ENCODE results near the gene LUZP2.

Gene LUZP2

DNA sequence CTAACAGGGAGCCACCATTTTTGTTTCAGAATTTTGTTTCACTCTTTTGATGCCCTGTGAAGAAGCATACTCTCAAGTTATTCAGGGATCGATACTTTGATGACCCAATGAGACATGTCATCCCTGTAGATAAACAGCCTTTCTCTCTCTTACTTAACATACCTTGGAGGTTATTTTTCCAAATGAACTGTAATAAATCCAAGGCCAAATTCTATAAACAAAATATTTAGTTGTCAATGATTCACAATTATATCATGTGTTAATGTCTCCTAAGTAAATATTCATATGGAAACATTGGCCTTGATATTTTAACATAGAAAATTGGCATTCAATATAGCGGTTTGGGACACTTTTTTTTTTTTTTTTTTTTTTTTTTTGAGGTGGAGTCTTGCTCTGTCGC lies 97.5 kb downstream of the LUZP2 start:
- Histone ChIP-seq H3K79me2 (ENCODE audit: insufficient read depth, low read length) (no peaks in the 10 kb centered on the region), H3K9me2 (replicated peaks; ENCODE audit: insufficient read depth, low read length) (no peaks in the 10 kb centered on the region), H3K9me3 (ENCODE audit: insufficient read depth, low read length) (no peaks in the 10 kb centered on the region), H3K36me3 (ENCODE audit: low read length) (no peaks in the 10 kb centered on the region), H3K4me2 (ENCODE audit: low read depth, low read length, poor library complexity, severe bottlenecking) (no peak overlapping the region), H3K27me3 (ENCODE audit: low read length) (no peaks in the 10 kb centered on the region), H3F3A (ENCODE audit: insufficient read depth) (no peaks in the 10 kb centered on the region), H3K27ac (ENCODE audit: low read depth, low read length) (no peak overlapping the region), H2AFZ (ENCODE audit: low read depth, low read length, severe bottlenecking) (no peak overlapping the region), H4K20me1 (ENCODE audit: low read depth, low read length) (no peaks in the 10 kb centered on the region), H3K4me3 (ENCODE audit: insufficient read depth, low read length, poor library complexity, severe bottlenecking) (no peak overlapping the region), H3K9ac (ENCODE audit: low read length) (no peak overlapping the region)
- TF ChIP-seq, protein P1, sequence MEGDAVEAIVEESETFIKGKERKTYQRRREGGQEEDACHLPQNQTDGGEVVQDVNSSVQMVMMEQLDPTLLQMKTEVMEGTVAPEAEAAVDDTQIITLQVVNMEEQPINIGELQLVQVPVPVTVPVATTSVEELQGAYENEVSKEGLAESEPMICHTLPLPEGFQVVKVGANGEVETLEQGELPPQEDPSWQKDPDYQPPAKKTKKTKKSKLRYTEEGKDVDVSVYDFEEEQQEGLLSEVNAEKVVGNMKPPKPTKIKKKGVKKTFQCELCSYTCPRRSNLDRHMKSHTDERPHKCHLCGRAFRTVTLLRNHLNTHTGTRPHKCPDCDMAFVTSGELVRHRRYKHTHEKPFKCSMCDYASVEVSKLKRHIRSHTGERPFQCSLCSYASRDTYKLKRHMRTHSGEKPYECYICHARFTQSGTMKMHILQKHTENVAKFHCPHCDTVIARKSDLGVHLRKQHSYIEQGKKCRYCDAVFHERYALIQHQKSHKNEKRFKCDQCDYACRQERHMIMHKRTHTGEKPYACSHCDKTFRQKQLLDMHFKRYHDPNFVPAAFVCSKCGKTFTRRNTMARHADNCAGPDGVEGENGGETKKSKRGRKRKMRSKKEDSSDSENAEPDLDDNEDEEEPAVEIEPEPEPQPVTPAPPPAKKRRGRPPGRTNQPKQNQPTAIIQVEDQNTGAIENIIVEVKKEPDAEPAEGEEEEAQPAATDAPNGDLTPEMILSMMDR (IDR thresholded peaks at IDR 0.05; ENCODE audit: insufficient read depth, low read length, poor library complexity, severe bottlenecking): no peak
- no peak for TF ChIP-seq EZH2phosphoT487 (conservative IDR thresholded peaks at IDR 0.05; ENCODE audit: low read length)

DNA sequence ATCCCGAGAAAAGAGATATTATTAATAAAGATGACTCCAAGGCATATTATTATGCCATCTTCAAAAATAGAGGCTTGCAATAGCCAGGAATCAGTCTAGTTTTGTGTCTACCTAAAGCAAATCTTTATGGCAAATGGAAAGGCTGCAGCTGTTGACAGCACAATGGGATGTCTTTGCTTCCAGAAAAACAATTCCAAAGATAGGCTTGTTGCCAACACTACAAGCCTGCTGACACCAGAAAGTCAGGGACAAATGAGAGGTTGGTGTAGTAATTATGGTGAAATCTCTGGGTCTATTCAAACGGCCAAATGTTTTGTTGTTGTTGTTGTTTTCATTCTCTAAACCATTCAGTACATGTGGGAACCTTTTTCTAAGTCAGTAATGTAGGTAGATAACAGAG lies 101.8 kb downstream of the LUZP2 start:
- no peak overlapping the region for H3K27ac ChIP-seq (ENCODE audit: low read depth, low read length)
- H4K20me1 ChIP-seq (ENCODE audit: low read depth, low read length): no peaks in the 10 kb centered on the region
- H3K4me2 ChIP-seq (ENCODE audit: low read depth, low read length, poor library complexity, severe bottlenecking): no peak overlapping the region
- H3K79me2 ChIP-seq (ENCODE audit: insufficient read depth, low read length): no peaks in the 10 kb centered on the region
- no peak overlapping the region for H3K4me3 ChIP-seq (ENCODE audit: insufficient read depth, low read length, poor library complexity, severe bottlenecking)
- no peaks in the 10 kb centered on the region for H3K9me3 ChIP-seq (ENCODE audit: insufficient read depth, low read length)
- H3F3A ChIP-seq (ENCODE audit: insufficient read depth): no peaks in the 10 kb centered on the region
- H3K27me3 ChIP-seq (ENCODE audit: low read length): no peaks in the 10 kb centered on the region
- TF ChIP-seq EZH2phosphoT487 (conservative IDR thresholded peaks at IDR 0.05; ENCODE audit: low read length): no peak
- TF ChIP-seq, protein P1 (IDR thresholded peaks at IDR 0.05; ENCODE audit: insufficient read depth, low read length, poor library complexity, severe bottlenecking): no peak
- no peak overlapping the region for H3K9ac ChIP-seq (ENCODE audit: low read length)
- no peak overlapping the region for H2AFZ ChIP-seq (ENCODE audit: low read depth, low read length, severe bottlenecking)
- no peaks in the 10 kb centered on the region for H3K36me3 ChIP-seq (ENCODE audit: low read length)
- no peaks in the 10 kb centered on the region for H3K9me2 ChIP-seq (replicated peaks; ENCODE audit: insufficient read depth, low read length)

DNA sequence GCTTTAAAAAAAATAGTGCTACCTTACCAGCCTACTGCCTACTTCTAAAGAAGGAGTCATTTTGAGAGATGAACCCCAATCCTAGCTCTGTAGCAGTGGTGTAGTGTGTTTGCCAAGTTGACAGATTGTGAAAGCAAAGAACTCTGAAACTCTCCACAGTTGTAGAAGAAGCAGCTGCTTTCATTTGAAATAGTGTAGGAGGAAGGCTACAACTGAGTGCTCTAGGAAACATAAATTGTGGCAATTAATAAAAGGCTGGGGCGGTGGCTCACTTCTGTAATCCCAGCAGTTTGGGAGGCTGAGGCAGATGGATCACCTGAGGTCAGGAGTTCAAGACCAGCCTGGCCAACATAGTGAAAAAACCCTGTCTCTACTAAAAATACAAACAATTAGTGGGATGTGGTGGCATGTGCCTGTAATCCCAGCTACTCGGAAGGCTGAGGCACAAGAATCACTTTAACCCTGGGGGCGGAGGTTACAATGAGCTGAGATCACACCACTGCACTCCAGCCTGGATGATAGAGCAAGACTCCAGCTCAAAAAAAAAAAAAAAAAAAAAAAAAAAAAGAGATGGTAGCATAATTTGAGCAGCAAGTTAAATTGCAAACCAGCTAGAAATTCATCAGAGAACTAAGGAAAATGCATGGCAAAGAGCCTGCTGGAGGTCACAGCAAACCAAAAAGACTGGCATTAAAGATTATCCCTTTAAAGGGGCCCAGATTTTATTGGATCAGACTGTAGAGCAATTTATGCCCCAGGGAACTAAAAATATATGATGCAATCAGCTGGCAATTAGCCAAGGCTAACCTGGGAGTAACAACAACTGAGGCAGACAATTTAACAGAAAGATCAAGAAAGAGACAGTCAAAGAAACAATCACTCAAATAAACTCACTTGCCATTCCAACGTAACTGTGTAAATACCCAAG lies 112.6 kb downstream of the LUZP2 start:
- Histone ChIP-seq H3K27ac (ENCODE audit: low read depth, low read length) (no peak overlapping the region), H3K9ac (ENCODE audit: low read length) (no peak overlapping the region), H2AFZ (ENCODE audit: low read depth, low read length, severe bottlenecking) (no peak overlapping the region), H4K20me1 (ENCODE audit: low read depth, low read length) (no peaks in the 10 kb centered on the region), H3K27me3 (ENCODE audit: low read length) (no peaks in the 10 kb centered on the region), H3K9me3 (ENCODE audit: insufficient read depth, low read length) (no peaks in the 10 kb centered on the region), H3K9me2 (replicated peaks; ENCODE audit: insufficient read depth, low read length) (no peaks in the 10 kb centered on the region), H3K4me3 (ENCODE audit: insufficient read depth, low read length, poor library complexity, severe bottlenecking) (no peak overlapping the region), H3K4me2 (ENCODE audit: low read depth, low read length, poor library complexity, severe bottlenecking) (no peak overlapping the region), H3F3A (ENCODE audit: insufficient read depth) (peaks cover 7% of the 10 kb centered on the region; the same call in 1 of the 2 replicates), H3K79me2 (ENCODE audit: insufficient read depth, low read length) (no peaks in the 10 kb centered on the region), H3K36me3 (ENCODE audit: low read length) (no peaks in the 10 kb centered on the region)
- TF ChIP-seq EZH2phosphoT487 (conservative IDR thresholded peaks at IDR 0.05; ENCODE audit: low read length): no peak
- TF ChIP-seq, protein P1 (IDR thresholded peaks at IDR 0.05; ENCODE audit: insufficient read depth, low read length, poor library complexity, severe bottlenecking): no peak
